ENCODE results near the gene ADGRA1. TPM values are rescaled to one million over a fixed set of nuclear protein-coding genes. Genes with fewer than 3 reads are reported as not detected.

Gene ADGRA1
- total and polyA plus RNA-seq, 2 of the 13 experiments (the other 11 are each of a cell fraction or from before 2014, with no cell fraction given), result not detected

DNA sequence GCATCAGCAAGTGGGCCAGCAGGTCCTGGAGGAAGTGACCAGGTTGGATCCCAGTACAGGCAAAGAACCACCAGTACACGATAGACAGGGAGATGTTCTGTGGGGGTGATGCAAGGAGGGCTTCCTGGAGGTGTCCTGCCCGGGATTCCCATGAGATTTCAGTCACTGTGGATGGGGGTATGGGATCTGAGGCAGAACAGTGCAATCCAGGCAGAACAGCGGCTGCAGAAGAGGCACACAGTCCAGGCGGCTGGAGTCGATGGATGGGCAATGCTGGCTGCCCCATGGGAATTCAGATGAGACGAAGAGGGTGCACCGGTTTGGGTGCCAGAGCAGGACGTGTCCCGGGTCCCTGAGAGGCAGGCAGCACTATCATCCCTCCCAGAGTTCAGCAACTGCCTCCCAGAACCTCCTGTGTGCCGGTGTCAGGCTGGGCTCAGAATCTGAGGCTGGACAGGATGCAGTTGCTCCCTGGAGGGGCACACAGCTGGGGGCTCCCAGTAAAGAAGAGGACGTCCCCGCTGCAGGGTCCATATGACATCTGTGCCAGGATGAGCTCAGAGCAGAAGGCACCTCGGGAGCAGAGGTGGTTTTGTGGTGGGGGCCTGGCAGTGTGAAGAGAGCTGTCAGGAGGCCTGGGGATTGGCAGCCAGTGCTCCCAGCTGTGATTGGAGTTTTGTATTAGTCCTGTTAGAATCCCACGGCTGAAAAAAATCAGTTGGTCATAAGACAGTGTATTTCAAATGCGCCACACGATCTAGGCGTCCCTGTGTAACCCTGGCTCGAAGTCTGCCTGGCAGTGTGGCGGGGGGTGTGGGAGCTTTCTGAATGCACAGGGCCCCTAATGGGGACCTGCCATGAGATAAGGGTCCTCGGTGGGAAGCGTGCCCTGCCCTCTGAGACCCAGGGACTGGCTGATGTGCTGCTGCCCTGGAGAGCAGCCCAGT lies 75.5 kb downstream of the ADGRA1 start:
- in situ Hi-C loops (cut with HindIII; ENCODE audit: extremely low pct_ligation_motif_present, low pct_unique_long_range_greater_than_20kb) (no loop called here), intact Hi-C loops (cut with micrococcal nuclease; ENCODE audit: unreplicated experiment) (no loop called here)
- H2AFZ ChIP-seq (ENCODE audit: low read length), result no peak overlapping the region
- no peak overlapping the region for H3K4me3 ChIP-seq (replicated peaks in 1 of 3; ENCODE audit: insufficient read depth in 1 of 3, low read depth in 2 of 3, low read length in 3 of 3)
- ATAC-seq (no peak), FAIRE-seq (no peak), DNase-seq (ENCODE audit: low spot score) (no peak)
- no peak overlapping the region for H3K9ac ChIP-seq (ENCODE audit: insufficient read depth, low read depth, low read length)
- H3K9me3 ChIP-seq (ENCODE audit: low read length), result no peaks in the 10 kb centered on the region
- ChIA-PET POLR2A (no interaction called here), CTCF (ENCODE audit: low intra/inter-chr PET ratio, low total read pairs) (no interaction called here)
- no peak overlapping the region for H3K4me2 ChIP-seq (ENCODE audit: low read depth, low read length)
- WGBS (ENCODE audit: low lambda C conversion rate), result 56% methylated on average over 19 of the region's 21 CpGs
- H3K36me3 ChIP-seq (replicated peaks in 1 of 2; ENCODE audit: control insufficient read depth in 1 of 2, insufficient read depth in 2 of 2, low read length in 2 of 2), result no peaks in the 10 kb centered on the region
- H3K4me1 ChIP-seq (ENCODE audit: insufficient read depth, low read length), result peaks cover 17% of the 10 kb centered on the region
- H4K20me1 ChIP-seq (ENCODE audit: insufficient read depth, low read length), result no peaks in the 10 kb centered on the region
- no peaks in the 10 kb centered on the region for H3K79me2 ChIP-seq (ENCODE audit: insufficient read depth, low read length)
- no peak overlapping the region for H3K27ac ChIP-seq (ENCODE audit: extremely low read length, insufficient read depth, low read length)
- no TSS peak for BruUV-seq (replicated peaks)
- peaks cover 8 to 40% of the 10 kb centered on the region in 2 experiments for H3K27me3 ChIP-seq (ENCODE audit: control insufficient read depth in 1 of 2, insufficient read depth in 2 of 2, low read length in 2 of 2)
- no peak for TF ChIP-seq RXRB (CRISPR knock-in tag; IDR thresholded peaks at IDR 0.05; ENCODE audit: borderline replicate concordance)

GRCh38 chr10:133163889-133164815 lies 76.4 kb downstream of the ADGRA1 start:
- no peak overlapping the region for H3K27ac ChIP-seq (ENCODE audit: extremely low read length, insufficient read depth, low read length)
- H2AFZ ChIP-seq (ENCODE audit: low read length), result no peak overlapping the region
- no peaks in the 10 kb centered on the region for H3K36me3 ChIP-seq (replicated peaks in 1 of 2; ENCODE audit: control insufficient read depth in 1 of 2, insufficient read depth in 2 of 2, low read length in 2 of 2)
- in situ Hi-C loops (cut with HindIII; ENCODE audit: extremely low pct_ligation_motif_present, low pct_unique_long_range_greater_than_20kb), result no loop called here
- H3K9ac ChIP-seq (ENCODE audit: insufficient read depth, low read depth, low read length), result no peak overlapping the region
- TF ChIP-seq, protein P1, sequence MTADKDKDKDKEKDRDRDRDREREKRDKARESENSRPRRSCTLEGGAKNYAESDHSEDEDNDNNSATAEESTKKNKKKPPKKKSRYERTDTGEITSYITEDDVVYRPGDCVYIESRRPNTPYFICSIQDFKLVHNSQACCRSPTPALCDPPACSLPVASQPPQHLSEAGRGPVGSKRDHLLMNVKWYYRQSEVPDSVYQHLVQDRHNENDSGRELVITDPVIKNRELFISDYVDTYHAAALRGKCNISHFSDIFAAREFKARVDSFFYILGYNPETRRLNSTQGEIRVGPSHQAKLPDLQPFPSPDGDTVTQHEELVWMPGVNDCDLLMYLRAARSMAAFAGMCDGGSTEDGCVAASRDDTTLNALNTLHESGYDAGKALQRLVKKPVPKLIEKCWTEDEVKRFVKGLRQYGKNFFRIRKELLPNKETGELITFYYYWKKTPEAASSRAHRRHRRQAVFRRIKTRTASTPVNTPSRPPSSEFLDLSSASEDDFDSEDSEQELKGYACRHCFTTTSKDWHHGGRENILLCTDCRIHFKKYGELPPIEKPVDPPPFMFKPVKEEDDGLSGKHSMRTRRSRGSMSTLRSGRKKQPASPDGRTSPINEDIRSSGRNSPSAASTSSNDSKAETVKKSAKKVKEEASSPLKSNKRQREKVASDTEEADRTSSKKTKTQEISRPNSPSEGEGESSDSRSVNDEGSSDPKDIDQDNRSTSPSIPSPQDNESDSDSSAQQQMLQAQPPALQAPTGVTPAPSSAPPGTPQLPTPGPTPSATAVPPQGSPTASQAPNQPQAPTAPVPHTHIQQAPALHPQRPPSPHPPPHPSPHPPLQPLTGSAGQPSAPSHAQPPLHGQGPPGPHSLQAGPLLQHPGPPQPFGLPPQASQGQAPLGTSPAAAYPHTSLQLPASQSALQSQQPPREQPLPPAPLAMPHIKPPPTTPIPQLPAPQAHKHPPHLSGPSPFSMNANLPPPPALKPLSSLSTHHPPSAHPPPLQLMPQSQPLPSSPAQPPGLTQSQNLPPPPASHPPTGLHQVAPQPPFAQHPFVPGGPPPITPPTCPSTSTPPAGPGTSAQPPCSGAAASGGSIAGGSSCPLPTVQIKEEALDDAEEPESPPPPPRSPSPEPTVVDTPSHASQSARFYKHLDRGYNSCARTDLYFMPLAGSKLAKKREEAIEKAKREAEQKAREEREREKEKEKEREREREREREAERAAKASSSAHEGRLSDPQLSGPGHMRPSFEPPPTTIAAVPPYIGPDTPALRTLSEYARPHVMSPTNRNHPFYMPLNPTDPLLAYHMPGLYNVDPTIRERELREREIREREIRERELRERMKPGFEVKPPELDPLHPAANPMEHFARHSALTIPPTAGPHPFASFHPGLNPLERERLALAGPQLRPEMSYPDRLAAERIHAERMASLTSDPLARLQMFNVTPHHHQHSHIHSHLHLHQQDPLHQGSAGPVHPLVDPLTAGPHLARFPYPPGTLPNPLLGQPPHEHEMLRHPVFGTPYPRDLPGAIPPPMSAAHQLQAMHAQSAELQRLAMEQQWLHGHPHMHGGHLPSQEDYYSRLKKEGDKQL (CRISPR knock-in tag; IDR thresholded peaks at IDR 0.05; ENCODE audit: low read depth), result no peak
- TF ChIP-seq BRD4 (CRISPR knock-in tag; IDR thresholded peaks at IDR 0.05), result no peak
- TF ChIP-seq ZSCAN22 (CRISPR knock-in tag; IDR thresholded peaks at IDR 0.05), result no peak
- TF ChIP-seq SAFB2 (CRISPR knock-in tag; IDR thresholded peaks at IDR 0.05; ENCODE audit: borderline replicate concordance, low read depth), result no peak
- TF ChIP-seq, protein P2, sequence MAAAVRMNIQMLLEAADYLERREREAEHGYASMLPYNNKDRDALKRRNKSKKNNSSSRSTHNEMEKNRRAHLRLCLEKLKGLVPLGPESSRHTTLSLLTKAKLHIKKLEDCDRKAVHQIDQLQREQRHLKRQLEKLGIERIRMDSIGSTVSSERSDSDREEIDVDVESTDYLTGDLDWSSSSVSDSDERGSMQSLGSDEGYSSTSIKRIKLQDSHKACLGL (CRISPR knock-in tag; IDR thresholded peaks at IDR 0.05), result no peak
- TF ChIP-seq, protein P3, sequence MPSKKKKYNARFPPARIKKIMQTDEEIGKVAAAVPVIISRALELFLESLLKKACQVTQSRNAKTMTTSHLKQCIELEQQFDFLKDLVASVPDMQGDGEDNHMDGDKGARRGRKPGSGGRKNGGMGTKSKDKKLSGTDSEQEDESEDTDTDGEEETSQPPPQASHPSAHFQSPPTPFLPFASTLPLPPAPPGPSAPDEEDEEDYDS (CRISPR knock-in tag; IDR thresholded peaks at IDR 0.05), result no peak
- no TSS peak for BruUV-seq (replicated peaks)
- no peak overlapping the region for H3K4me3 ChIP-seq (replicated peaks in 1 of 3; ENCODE audit: insufficient read depth in 1 of 3, low read depth in 2 of 3, low read length in 3 of 3)
- peaks cover 7 to 32% of the 10 kb centered on the region in 2 experiments; a peak in 4 of 5 replicates for H3K27me3 ChIP-seq (ENCODE audit: control insufficient read depth in 1 of 2, insufficient read depth in 2 of 2, low read length in 2 of 2)
- intact Hi-C loops (cut with micrococcal nuclease; ENCODE audit: unreplicated experiment), result no loop called here
- FAIRE-seq (no peak), DNase-seq (ENCODE audit: low spot score) (no peak), ATAC-seq (no peak)
- H4K20me1 ChIP-seq (ENCODE audit: insufficient read depth, low read length), result no peaks in the 10 kb centered on the region
- 49% methylated on average over 20 of the region's 31 CpGs for WGBS (ENCODE audit: low lambda C conversion rate)
- no peaks in the 10 kb centered on the region for H3K9me3 ChIP-seq (ENCODE audit: low read length)
- no peaks in the 10 kb centered on the region for H3K79me2 ChIP-seq (ENCODE audit: insufficient read depth, low read length)
- H3K4me1 ChIP-seq (ENCODE audit: insufficient read depth, low read length), result peaks cover 17% of the 10 kb centered on the region
- ChIA-PET CTCF (ENCODE audit: low intra/inter-chr PET ratio, low total read pairs) (no interaction called here), POLR2A (no interaction called here)
- H3K4me2 ChIP-seq (ENCODE audit: low read depth, low read length), result no peak overlapping the region

Data from HepG2 (cell line).